Natural killer cell (primary cell): ENCODE data around the gene OLR1. TPM values are rescaled to one million over a fixed set of nuclear protein-coding genes. Genes with fewer than 3 reads are reported as not detected.

Experiments
- ATAC-seq, 3 donors: fragments of 150-1000 bp in 2 of 3; fragments of 200-7000 bp in 1 of 3; cut with Tn5 transposase; 1 replicate in 1 of 3; 2 replicates in 2 of 3; pipeline ENCODE4 v1.10.0; 2021; ENCODE audit warnings: mild to moderate bottlenecking in 2 of 3, moderate library complexity in 2 of 3
- DNase-seq, 2 donors: peaks; one replicate each; pipeline versions ENCODE4 v3.0.0 to v3.0.0-alpha.2; 2013 to 2021; ENCODE audit warnings: mixed read lengths in 1 of 2
- H3K27ac ChIP-seq: one replicate; pipeline ENCODE4 v1.5.1; 2013; ENCODE audit warnings: mild to moderate bottlenecking, low read length
- H3K27me3 ChIP-seq: one replicate; pipeline ENCODE4 v1.6.1; 2013; ENCODE audit warnings: low read length; ENCODE audit not compliant: control insufficient read depth, insufficient read depth
- H3K36me3 ChIP-seq: one replicate; pipeline ENCODE4 v1.6.1; 2013; ENCODE audit warnings: low read length; ENCODE audit not compliant: control insufficient read depth, insufficient read depth
- H3K4me1 ChIP-seq: one replicate; pipeline ENCODE4 v1.6.1; 2013; ENCODE audit warnings: low read length; ENCODE audit not compliant: control insufficient read depth, insufficient read depth
- H3K4me3 ChIP-seq: one replicate; pipeline ENCODE4 v1.5.1; 2013; ENCODE audit warnings: low read length
- H3K9me3 ChIP-seq: one replicate; pipeline ENCODE4 v1.6.1; 2013; ENCODE audit warnings: low read length; ENCODE audit not compliant: control insufficient read depth, insufficient read depth
- H3K27ac Mint-ChIP-seq, 2 donors: one replicate each; pipeline ENCODE4 v1.8.0; 2022; ENCODE audit warnings: mild to moderate bottlenecking in 2 of 2, mixed read lengths in 2 of 2, moderate library complexity in 1 of 2
- H3K27me3 Mint-ChIP-seq, 2 donors: one replicate each; pipeline ENCODE4 v1.8.0; 2022; ENCODE audit warnings: low read depth in 2 of 2, mixed read lengths in 2 of 2
- H3K36me3 Mint-ChIP-seq: one replicate; pipeline ENCODE4 v1.8.0; 2022; ENCODE audit warnings: mixed read lengths
- H3K4me1 Mint-ChIP-seq, 2 donors: one replicate each; pipeline ENCODE4 v1.8.0; 2022; ENCODE audit warnings: mixed read lengths in 2 of 2
- H3K4me3 Mint-ChIP-seq: one replicate; pipeline ENCODE4 v1.8.0; 2022; ENCODE audit warnings: mild to moderate bottlenecking, moderate library complexity, mixed read lengths
- H3K9me3 Mint-ChIP-seq, 2 donors: one replicate each; pipeline ENCODE4 v1.8.0; 2022; ENCODE audit warnings: mixed read lengths in 2 of 2
- CTCF ChIP-seq: fragments of 200-600 bp; IDR thresholded peaks from one replicate; pipeline ENCODE4 v1.8.0; 2022; ENCODE audit warnings: antibody characterized with exemption
- WGBS: methylation state at CpG from one replicate; pipeline ENCODE4 v1.1.7; 2013; ENCODE audit warnings: missing lambda C conversion rate; ENCODE audit not compliant: insufficient coverage; 5-methylcytosine and 5-hydroxymethylcytosine counted together
- intact Hi-C: fragments of 100-400 bp; cut with micrococcal nuclease; formaldehyde crosslinking; loops from one replicate; pipeline ENCODE4 v1.14.2; 2022
- total RNA-seq, 4 donors: library from RNA; stranded (reverse); fragments of 120-200 nt in 1 of 4; gene quantifications; one replicate each; pipeline versions ENCODE4 v1.2.3 to v1.2.4, GENCODE V29; 2013 to 2022

The OLR1 gene
- total RNA-seq, 3 donors from 2014 or later (not counting 1 experiment from before 2014, with no cell fraction given): 2.3 to 3.1 TPM; not detected in 1

- Mint-ChIP-seq H3K27me3 (peaks cover 7 to 10% of the 10 kb centered on the region in 2 donors), H3K9me3 (no peaks in the 10 kb centered on the region), H3K36me3 (no peaks in the 10 kb centered on the region), H3K27ac (no peak overlapping the region), H3K4me1 (no peaks in the 10 kb centered on the region), H3K4me3 (no peak overlapping the region)
- H3K4me3 ChIP-seq: no peak overlapping the region
- no peak overlapping the region for H3K27ac ChIP-seq
- no peak for TF ChIP-seq CTCF
- no peaks in the 10 kb centered on the region for H3K27me3 ChIP-seq
- no peaks in the 10 kb centered on the region for H3K4me1 ChIP-seq
- DNase-seq (no peak), ATAC-seq (no peak)
- H3K9me3 ChIP-seq: no peaks in the 10 kb centered on the region
- WGBS: 92% methylated on average over 5 of the region's 7 CpGs
- no peaks in the 10 kb centered on the region for H3K36me3 ChIP-seq
- intact Hi-C loops: no loop called here
Measured at GRCh38 chr12:10160617-10161385, 11.1 kb downstream of the OLR1 start.

- H3K9me3 ChIP-seq: no peaks in the 10 kb centered on the region
- intact Hi-C loops: no loop called here
- Mint-ChIP-seq H3K4me3 (no peak overlapping the region), H3K27ac (no peak overlapping the region), H3K4me1 (peaks cover under 1% of the 10 kb centered on the region in 2 donors), H3K27me3 (peaks cover 4 to 11% of the 10 kb centered on the region in 2 donors), H3K36me3 (no peaks in the 10 kb centered on the region), H3K9me3 (no peaks in the 10 kb centered on the region)
- ATAC-seq (no peak), DNase-seq (no peak)
- no peak overlapping the region for H3K4me3 ChIP-seq
- H3K27me3 ChIP-seq: no peaks in the 10 kb centered on the region
- no peaks in the 10 kb centered on the region for H3K36me3 ChIP-seq
- TF ChIP-seq CTCF: no peak
- 71% methylated on average over 2 of the region's 3 CpGs for WGBS
- H3K4me1 ChIP-seq: peaks cover under 1% of the 10 kb centered on the region
- H3K27ac ChIP-seq: no peak overlapping the region
Measured at GRCh38 chr12:10159280-10159679, 12.7 kb downstream of the OLR1 start.

- H3K27ac ChIP-seq: no peak overlapping the region
- Mint-ChIP-seq H3K27ac (no peak overlapping the region), H3K27me3 (peaks cover 11% of the 10 kb centered on the region in 2 donors), H3K9me3 (no peaks in the 10 kb centered on the region), H3K4me1 (peaks cover 9% of the 10 kb centered on the region in 2 donors), H3K36me3 (no peaks in the 10 kb centered on the region), H3K4me3 (no peak overlapping the region)
- no peak for TF ChIP-seq CTCF
- no peak overlapping the region for H3K4me3 ChIP-seq
- DNase-seq (peak in 1 of 2 donors; percentile 12), ATAC-seq (no peak)
- H3K4me1 ChIP-seq: peaks cover 10% of the 10 kb centered on the region
- peaks cover 3% of the 10 kb centered on the region for H3K27me3 ChIP-seq
- H3K36me3 ChIP-seq: no peaks in the 10 kb centered on the region
- intact Hi-C loops: no loop called here
- no CpG with 5 or more reads among the region's 2 CpGs for WGBS
- H3K9me3 ChIP-seq: no peaks in the 10 kb centered on the region
Measured at GRCh38 chr12:10158406-10158805, 13.5 kb downstream of the OLR1 start.

GRCh38 chr12:10155966-10156365, 16.0 kb downstream of the OLR1 start:
- peaks cover 11% of the 10 kb centered on the region in 2 donors for H3K27me3 Mint-ChIP-seq
- no peak overlapping the region for H3K4me3 ChIP-seq
- intact Hi-C loops: no loop called here
- no peak for ATAC-seq
- no peaks in the 10 kb centered on the region for H3K36me3 ChIP-seq
- no peak for TF ChIP-seq CTCF
- peaks cover 3% of the 10 kb centered on the region for H3K27me3 ChIP-seq
- 95% methylated on average over 3 of the region's 3 CpGs for WGBS
- H3K36me3 Mint-ChIP-seq: no peaks in the 10 kb centered on the region
- H3K4me3 Mint-ChIP-seq: no peak overlapping the region
- no peaks in the 10 kb centered on the region for H3K9me3 Mint-ChIP-seq
- H3K4me1 Mint-ChIP-seq: peaks cover 15% of the 10 kb centered on the region in 2 donors
- peaks cover 14% of the 10 kb centered on the region for H3K4me1 ChIP-seq
- DNase-seq: no peak
- H3K27ac Mint-ChIP-seq: no peak overlapping the region
- no peak overlapping the region for H3K27ac ChIP-seq
- H3K9me3 ChIP-seq: no peaks in the 10 kb centered on the region
